Psoas muscle (tissue), 8 donors: ENCODE measurements around the gene SHISA2. TPM values are rescaled to one million over a fixed set of nuclear protein-coding genes. Genes with fewer than 3 reads are reported as not detected.

ENCODE experiments used
- ATAC-seq, 4 donors: fragments of 200-7000 bp; cut with Tn5 transposase; one replicate each; pipeline ENCODE4 v1.9.1; 2020; ENCODE audit warnings: moderate library complexity in 3 of 4, mild to moderate bottlenecking in 2 of 4
- DNase-seq, 2 donors: peaks; one replicate each; pipeline ENCODE4 v3.0.0-alpha.2; 2020
- H3K27ac ChIP-seq: fragments of 200-600 bp; one replicate; pipeline ENCODE4 v1.8.0; 2022
- H3K27me3 ChIP-seq, 3 donors: fragments of 200-600 bp in 1 of 3; one replicate each; pipeline versions ENCODE4 v1.6.1 to v1.8.0; 2013 to 2022; ENCODE audit warnings: low read length in 2 of 3, mild to moderate bottlenecking in 2 of 3, moderate library complexity in 1 of 3; ENCODE audit not compliant: insufficient read depth in 3 of 3
- H3K36me3 ChIP-seq, 2 donors: fragments of 200-600 bp in 1 of 2; one replicate each; pipeline versions ENCODE4 v1.6.1 to v1.8.0; 2013 to 2022; ENCODE audit warnings: low read depth in 1 of 2, mild to moderate bottlenecking in 1 of 2, moderate library complexity in 1 of 2; ENCODE audit not compliant: insufficient read depth in 1 of 2
- H3K4me1 ChIP-seq: fragments of 200-600 bp; one replicate; pipeline ENCODE4 v1.8.0; 2022
- H3K4me3 ChIP-seq: fragments of 200-600 bp; one replicate; pipeline ENCODE4 v1.8.0; 2022; ENCODE audit warnings: mild to moderate bottlenecking
- H3K9me3 ChIP-seq: fragments of 200-600 bp; one replicate; pipeline ENCODE4 v1.8.0; 2022
- CTCF ChIP-seq: fragments of 200-600 bp; IDR thresholded peaks from one replicate; pipeline ENCODE4 v1.8.0; 2022; ENCODE audit warnings: antibody characterized with exemption
- WGBS, 3 donors: extraction: QIAGEN DNeasy Blood & Tissue Kit; methylation state at CpG; one replicate each; pipeline versions ENCODE4 v1.1.6 to v1.1.7; 2013; 5-methylcytosine and 5-hydroxymethylcytosine counted together
- intact Hi-C, 2 donors: fragments of 100-400 bp; cut with DNase I; formaldehyde crosslinking; loops; one replicate each; pipeline versions ENCODE4 v1.11.0 to v1.14.2; 2022
- polyA plus RNA-seq, 3 donors: library from polyadenylated mRNA; stranded (reverse); fragments of 200-250 nt; gene quantifications; one replicate each; pipeline ENCODE4 v1.2.3, GENCODE V29; 2013
- total RNA-seq, 4 donors: library from RNA; stranded (reverse); fragmentation: NEBNext Ultra II Directional in 2 of 4; extraction: Animal tissue kit (Norgen Biotek cat#: 25700) in 2 of 4; gene quantifications; one replicate each; pipeline versions ENCODE4 v1.2.1 to v1.2.4, GENCODE V29; 2021 to 2023
- donor health status: healthy with polysubstance abuse.
- donor health status: DM: no; HTN: no; CAD: no; lungs with moderate emphysema.
- donor health status: Bipolar disorder and iron deficiency.
- donor health status: healthy.
- donor health status: DM: yes; HTN: yes; CAD: no.
- donor health status: DM: no; HTN: no; CAD: no.
- donor health status: DM: no; HTN: no; CAD: no.
- donor health status: DM: yes; HTN: yes; CAD: no.

The SHISA2 gene
- total and polyA plus RNA-seq, 7 donors: 1.3 to 9.6 (median 4.1) TPM

GRCh38 chr13:26026211-26026610, 25.6 kb downstream of the SHISA2 start:
- WGBS, 3 donors: 73 to 87% (median 83%) methylated on average over 4 of the region's 4 CpGs
- ATAC-seq: no peak
- no peak for DNase-seq
- H3K27ac ChIP-seq: no peak overlapping the region
- H3K4me3 ChIP-seq: no peak overlapping the region
- no peaks in the 10 kb centered on the region for H3K27me3 ChIP-seq
- H3K9me3 ChIP-seq: no peaks in the 10 kb centered on the region
- intact Hi-C loops: no loop called here
- peaks cover 18% of the 10 kb centered on the region for H3K4me1 ChIP-seq
- TF ChIP-seq CTCF: no peak
- no peaks in the 10 kb centered on the region for H3K36me3 ChIP-seq

- Histone ChIP-seq H3K36me3 (no peaks in the 10 kb centered on the region), H3K4me3 (no peak overlapping the region), H3K4me1 (peaks cover 18% of the 10 kb centered on the region), H3K9me3 (no peaks in the 10 kb centered on the region), H3K27ac (no peak overlapping the region), H3K27me3 (no peaks in the 10 kb centered on the region)
- DNase-seq (no peak), ATAC-seq (no peak)
- intact Hi-C loops: no loop called here
- TF ChIP-seq CTCF: no peak
- 81 to 86% (median 84%) methylated on average over 4 of the region's 4 CpGs for WGBS, 3 donors
Measured at GRCh38 chr13:26025771-26026170, 26.0 kb downstream of the SHISA2 start.

GRCh38 chr13:26025196-26025595, 26.6 kb downstream of the SHISA2 start:
- no peaks in the 10 kb centered on the region for H3K36me3 ChIP-seq
- WGBS, 3 donors: 74 to 80% (median 76%) methylated on average over 12 of the region's 12 CpGs
- intact Hi-C loops: no loop called here
- no peak for DNase-seq
- H3K27me3 ChIP-seq: no peaks in the 10 kb centered on the region
- no peaks in the 10 kb centered on the region for H3K9me3 ChIP-seq
- no peak overlapping the region for H3K27ac ChIP-seq
- TF ChIP-seq CTCF: no peak
- H3K4me3 ChIP-seq: no peak overlapping the region
- ATAC-seq: no peak
- H3K4me1 ChIP-seq: peaks cover 24% of the 10 kb centered on the region

- H3K9me3 ChIP-seq: no peaks in the 10 kb centered on the region
- no peaks in the 10 kb centered on the region for H3K27me3 ChIP-seq
- H3K27ac ChIP-seq: no peak overlapping the region
- 69 to 89% (median 84%) methylated on average over 9 of the region's 9 CpGs for WGBS, 3 donors
- ATAC-seq (no peak), DNase-seq (no peak)
- TF ChIP-seq CTCF: no peak
- H3K4me1 ChIP-seq: peaks cover 30% of the 10 kb centered on the region
- no peaks in the 10 kb centered on the region for H3K36me3 ChIP-seq
- H3K4me3 ChIP-seq: no peak overlapping the region
- intact Hi-C loops: loop anchor here in 1 of 2 donors (5.0 kb wide), 1 partner anchor 52 kb away; no protein-coding TSS in a partner anchor
Measured at GRCh38 chr13:26024558-26024957, 27.3 kb downstream of the SHISA2 start.
